GM18505 (cell line): Measurements from ENCODE around the gene TMEM63B.
"Not testable (repeated sequence)": the region's sequence is repeated elsewhere in the genome, so short reads cannot be mapped to it uniquely, and the experiment has no call there.

ENCODE experiments used
- ATAC-seq: cut with Tn5 transposase; IDR thresholded peaks from one replicate; pipeline ENCODE4 v1.9.1; 2021; ENCODE audit not compliant: unreplicated experiment
- POLR2A ChIP-seq: IDR thresholded peaks from 4 replicates; pipeline ENCODE4 v1.6.1; 2011; ENCODE audit warnings: borderline replicate concordance; ENCODE audit not compliant: insufficient read depth, insufficient read length; ENCODE audit errors: extremely low read depth

TMEM63B gene

DNA sequence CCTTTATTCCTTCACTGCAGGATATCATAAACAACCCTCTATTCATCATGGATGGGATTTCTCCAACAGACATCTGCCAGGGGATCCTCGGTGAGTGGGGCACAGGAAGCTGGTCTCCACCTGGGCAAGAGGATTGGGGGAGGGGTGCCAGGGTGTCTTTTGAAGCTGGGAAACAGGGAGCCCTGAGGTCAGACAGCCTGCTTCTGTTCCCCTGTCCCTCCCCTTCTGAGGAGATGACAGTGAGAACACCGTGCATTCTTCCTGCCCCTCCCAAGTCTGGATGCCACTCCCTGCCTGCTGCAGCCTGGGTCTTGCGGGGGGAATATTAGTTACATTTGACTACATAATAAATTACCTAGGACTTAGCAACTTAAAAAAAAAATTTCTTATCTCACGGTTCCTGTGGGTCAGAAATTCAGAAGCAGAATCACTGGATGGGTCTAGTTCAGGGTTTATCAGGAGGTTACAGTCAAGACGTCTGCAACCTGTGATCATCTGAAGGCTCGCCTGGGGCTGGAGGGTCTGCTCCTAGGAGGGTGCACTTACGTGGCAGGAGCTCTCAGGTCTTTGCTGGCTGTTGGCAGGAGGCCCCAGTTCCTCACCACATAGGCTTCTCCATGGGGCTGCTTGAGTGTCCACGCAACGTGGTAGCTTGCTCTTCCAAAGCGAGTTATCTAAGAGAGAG, 42.7 kb downstream of the TMEM63B start:
- no peak for TF ChIP-seq POLR2A
- ATAC-seq, result no peak

DNA sequence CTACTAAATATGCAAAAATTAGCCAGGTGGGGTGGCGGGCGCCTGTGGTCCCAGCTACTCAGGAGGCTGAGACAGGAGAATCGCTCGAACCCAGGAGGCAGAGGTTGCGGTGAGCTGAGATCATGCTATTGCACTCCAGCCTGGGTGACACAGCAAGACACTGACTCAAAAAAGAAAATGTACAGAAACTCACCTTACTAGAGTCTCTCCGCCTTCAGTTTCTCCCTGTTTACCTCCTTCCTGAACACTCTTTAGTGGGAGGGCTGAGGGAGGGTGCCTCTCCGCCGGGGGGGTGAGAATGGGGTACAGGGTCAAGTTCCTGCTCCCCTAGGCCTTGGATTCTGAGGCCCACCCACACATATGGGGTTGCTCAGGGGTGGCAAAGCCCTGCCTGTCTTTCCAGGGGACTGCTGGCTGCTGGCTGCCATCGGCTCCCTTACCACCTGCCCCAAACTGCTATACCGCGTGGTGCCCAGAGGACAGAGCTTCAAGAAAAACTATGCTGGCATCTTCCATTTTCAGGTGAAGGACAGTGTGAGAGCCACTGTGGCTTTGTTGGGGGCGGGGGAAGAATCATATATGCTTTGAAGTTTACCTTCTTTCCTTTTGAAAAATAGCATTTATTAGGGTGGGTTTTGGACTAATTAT, 44.7 kb downstream of the TMEM63B start:
- no peak for TF ChIP-seq POLR2A
- no peak for ATAC-seq

GRCh38 chr6:44172731-44173500, 45.6 kb downstream of the TMEM63B start:
- no peak for TF ChIP-seq POLR2A
- ATAC-seq, result no peak

GRCh38 chr6:44176130-44176761, 48.9 kb downstream of the TMEM63B start:
- no peak for TF ChIP-seq POLR2A
- no peak for ATAC-seq

- no peak for TF ChIP-seq POLR2A
- no peak for ATAC-seq
Observed at GRCh38 chr6:44176762-44177509, 49.6 kb downstream of the TMEM63B start.

- no peak for ATAC-seq
Observed at GRCh38 chr6:44177691-44178423, 50.5 kb downstream of the TMEM63B start.

GRCh38 chr6:44178424-44179071, 51.2 kb downstream of the TMEM63B start:
- no peak for ATAC-seq
- no peak for TF ChIP-seq POLR2A

More at GRCh38 chr6:44177691-44178423, 50.5 kb downstream of the TMEM63B start:
- TF ChIP-seq POLR2A, result no peak

- no peak for TF ChIP-seq POLR2A
- no peak for ATAC-seq
Observed at GRCh38 chr6:44179072-44179536, 51.8 kb downstream of the TMEM63B start.

GRCh38 chr6:44179648-44180047, 52.3 kb downstream of the TMEM63B start:
- no peak for ATAC-seq
- no peak for TF ChIP-seq POLR2A

GRCh38 chr6:44180406-44180805, 53.1 kb downstream of the TMEM63B start:
- ATAC-seq, result no peak
- no peak for TF ChIP-seq POLR2A

- no peak for TF ChIP-seq POLR2A
Observed at GRCh38 chr6:44180886-44181285, 53.5 kb downstream of the TMEM63B start.

GRCh38 chr6:44181784-44182183, 54.4 kb downstream of the TMEM63B start:
- ATAC-seq, result not testable (repeated sequence)

More at GRCh38 chr6:44180886-44181285, 53.5 kb downstream of the TMEM63B start:
- no peak for ATAC-seq

- no peak for TF ChIP-seq POLR2A
- ATAC-seq, result no peak
Observed at GRCh38 chr6:44182911-44183390, 55.6 kb downstream of the TMEM63B start.
